Measurements from ENCODE around the gene ERVV-1.
"Not testable (repeated sequence)": the region's sequence is repeated elsewhere in the genome, so short reads cannot be mapped to it uniquely, and the experiment has no call there.

The ERVV-1 gene, protein sequence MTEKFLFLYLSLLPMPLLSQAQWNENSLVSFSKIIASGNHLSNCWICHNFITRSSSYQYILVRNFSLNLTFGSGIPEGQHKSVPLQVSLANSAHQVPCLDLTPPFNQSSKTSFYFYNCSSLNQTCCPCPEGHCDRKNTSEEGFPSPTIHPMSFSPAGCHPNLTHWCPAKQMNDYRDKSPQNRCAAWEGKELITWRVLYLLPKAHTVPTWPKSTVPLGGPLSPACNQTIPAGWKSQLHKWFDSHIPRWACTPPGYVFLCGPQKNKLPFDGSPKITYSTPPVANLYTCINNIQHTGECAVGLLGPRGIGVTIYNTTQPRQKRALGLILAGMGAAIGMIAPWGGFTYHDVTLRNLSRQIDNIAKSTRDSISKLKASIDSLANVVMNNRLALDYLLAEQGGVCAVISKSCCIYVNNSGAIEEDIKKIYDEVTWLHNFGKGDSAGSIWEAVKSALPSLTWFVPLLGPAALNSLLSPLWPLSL

DNA sequence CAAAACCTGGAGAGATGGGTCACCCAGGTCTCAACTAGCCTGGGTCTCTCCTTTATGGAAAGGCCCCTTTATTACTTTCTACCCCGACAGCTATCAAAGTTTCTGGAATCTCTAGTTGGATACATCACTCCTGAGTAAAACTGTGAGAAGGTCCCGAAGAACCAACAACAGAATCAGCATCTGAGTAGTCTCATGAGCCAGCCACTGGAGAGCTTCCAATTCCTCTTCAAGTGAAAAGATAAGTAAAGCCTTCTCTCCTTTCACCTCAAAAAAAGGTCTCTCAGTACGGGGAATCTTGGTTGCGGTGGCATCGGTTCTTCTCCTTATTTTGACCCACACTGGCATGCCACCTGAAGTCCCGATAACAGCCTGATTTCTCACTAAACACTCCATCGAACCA lies at the start of gene ERVV-1:
Gene ERVV-1 (plus strand): TSS at position 301 of the 400 bp plus-strand sequence. CDS start 170 bp downstream, outside the sequence.
- no peak for DNase-seq (ENCODE audit: low read depth)

GRCh38 chr19:52967772-52968171 lies 45.9 kb upstream of the ERVV-1 start:
- no peak for DNase-seq (ENCODE audit: low read depth)

DNA sequence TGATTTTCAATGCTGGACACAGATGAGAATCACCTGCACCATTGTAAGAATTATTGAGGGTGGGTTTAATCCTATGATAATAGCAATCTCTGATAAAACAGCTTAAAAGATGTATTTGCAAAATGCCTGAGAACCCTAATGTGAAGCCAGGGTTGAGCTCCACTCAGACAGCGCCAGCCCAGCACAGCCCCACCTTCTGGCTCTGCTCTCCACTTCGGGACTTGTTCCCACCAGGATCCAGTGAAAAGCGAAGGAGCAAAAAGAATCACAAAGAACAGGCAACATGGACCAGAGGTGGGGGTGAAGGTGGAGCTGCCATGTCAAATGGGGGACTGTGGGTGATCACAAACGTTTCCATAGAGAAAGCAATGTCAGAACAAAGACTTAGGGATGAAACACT lies 32.4 kb upstream of the ERVV-1 start:
- DNase-seq (ENCODE audit: low read depth), result no peak

GRCh38 chr19:52983167-52983566 lies 30.6 kb upstream of the ERVV-1 start:
- not testable (repeated sequence) for DNase-seq (ENCODE audit: low read depth)

- DNase-seq (ENCODE audit: low read depth), result no peak
These were observed 26.5 kb upstream of the ERVV-1 start for GRCh38 chr19:52987221-52987620.

DNA sequence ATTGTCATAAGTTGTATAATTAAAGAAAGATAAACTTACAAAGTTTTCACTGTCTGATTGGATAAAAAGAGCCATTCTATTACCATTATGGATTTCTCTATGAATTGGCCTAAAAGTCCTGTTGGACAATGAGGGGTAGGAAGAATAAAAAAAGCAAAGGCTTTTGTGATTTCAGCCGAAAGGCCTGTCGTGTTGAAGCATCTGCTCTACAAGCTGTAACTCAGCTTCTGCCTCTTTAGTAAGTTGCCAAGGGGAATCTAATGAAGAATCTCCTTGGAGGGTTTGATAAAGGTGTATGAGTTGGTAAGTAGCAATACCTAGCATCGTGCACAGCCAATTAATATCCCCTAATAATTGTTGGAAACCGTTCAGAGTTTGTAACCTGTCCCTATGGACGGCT lies 25.2 kb upstream of the ERVV-1 start:
- no peak for DNase-seq (ENCODE audit: low read depth)

DNA sequence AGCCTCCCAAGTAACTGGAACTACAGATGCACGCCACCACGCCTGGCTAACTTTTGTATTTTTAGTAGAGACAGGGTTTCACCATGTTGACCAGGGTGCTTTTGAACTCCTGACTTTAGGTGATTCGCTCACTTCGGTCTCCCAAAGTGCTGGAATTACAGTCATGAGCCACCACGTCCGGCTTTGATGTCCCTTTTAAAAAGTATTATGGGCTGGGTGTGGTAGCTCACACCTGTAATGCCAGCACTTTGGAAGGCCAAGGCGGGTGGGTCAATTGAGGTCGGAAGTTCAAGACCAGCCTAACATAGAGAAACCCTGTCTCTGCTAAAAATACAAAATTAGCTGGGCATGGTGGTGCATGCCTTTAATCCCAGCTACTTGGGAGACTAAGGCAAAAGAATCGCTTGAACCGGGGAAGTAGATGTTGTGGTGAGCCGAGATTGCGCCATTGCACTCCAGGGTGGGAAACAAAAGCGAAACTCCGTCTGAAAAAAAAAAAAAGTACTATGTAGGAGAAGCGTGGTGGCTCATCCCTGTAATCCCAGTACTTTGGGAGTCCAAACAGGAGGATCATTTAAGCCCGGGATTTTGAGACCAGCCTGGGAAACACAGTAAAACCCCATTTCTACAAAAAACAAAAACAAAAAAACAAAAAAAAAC lies 22.8 kb upstream of the ERVV-1 start:
- DNase-seq (ENCODE audit: low read depth), result peak; percentile 14

DNA sequence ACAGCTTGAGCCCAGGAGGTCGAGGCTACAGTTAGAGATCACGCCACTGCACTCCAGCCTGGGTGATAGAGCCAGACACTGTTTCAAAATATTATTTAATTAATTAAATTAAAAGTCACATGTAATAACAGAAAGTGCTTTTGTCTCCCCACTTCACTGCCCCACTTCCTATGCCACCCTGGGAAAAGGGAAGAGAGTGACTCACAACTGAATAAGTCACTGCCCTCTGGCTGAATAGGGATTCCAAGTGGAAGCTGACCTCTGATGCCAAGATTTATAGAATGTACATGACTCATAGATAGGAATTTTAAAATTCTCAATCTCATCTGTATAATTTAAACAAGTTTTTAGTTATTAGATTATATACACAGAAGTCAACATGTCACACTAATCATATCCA lies 22.2 kb upstream of the ERVV-1 start:
- peak; percentile 41 for DNase-seq (ENCODE audit: low read depth)

DNA sequence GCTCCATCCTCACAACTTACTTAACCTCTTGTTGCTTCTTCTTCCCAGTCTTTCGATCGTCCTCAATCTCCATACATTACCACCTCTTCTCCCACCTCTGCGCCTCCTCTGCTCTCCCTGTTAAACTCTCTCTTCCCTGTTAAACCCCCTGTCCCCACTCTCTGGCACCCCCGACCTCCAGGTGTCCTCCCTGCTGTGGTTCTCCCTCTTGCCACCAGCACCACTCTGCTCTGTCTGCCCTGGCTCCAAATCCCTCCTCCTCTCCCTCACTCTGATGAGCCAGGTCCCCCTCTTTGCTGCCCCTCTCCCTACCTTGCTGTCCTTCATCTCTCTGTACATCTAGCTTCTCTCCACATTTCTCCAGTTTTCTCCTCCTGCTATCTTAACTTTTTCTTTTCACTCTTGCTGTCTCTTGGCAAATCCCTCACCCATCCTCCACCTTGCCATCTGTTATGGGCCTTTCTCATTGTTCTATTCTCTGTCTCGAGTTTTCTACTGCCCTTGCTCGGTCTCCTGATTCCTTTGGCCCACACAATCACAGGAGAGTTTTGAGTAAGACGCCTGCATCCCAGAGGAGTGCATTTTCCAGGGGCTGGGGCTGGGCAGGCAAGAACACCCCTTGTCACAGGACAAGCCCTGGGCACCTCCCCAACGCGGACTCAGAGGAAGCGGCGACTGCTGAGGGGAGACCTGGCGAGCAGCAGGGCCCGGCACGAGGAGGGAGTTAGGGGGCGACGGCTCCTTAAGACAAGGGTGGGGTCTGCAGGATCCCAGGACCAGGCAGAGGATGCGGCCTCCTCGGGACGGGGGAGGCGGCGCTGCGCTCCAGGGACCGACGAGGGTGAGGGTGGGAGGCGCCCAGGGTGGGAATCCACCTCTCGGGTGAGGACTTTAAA lies 21.4 kb upstream of the ERVV-1 start:
- DNase-seq (ENCODE audit: low read depth), result no peak

GRCh38 chr19:52993342-52994178 lies 20.2 kb upstream of the ERVV-1 start:
- DNase-seq (ENCODE audit: low read depth), result peak; percentile 54

GRCh38 chr19:52995711-52996110 lies 18.0 kb upstream of the ERVV-1 start:
- DNase-seq (ENCODE audit: low read depth), result no peak

GRCh38 chr19:52997975-52998374 lies 15.7 kb upstream of the ERVV-1 start:
- no peak for DNase-seq (ENCODE audit: low read depth)

DNA sequence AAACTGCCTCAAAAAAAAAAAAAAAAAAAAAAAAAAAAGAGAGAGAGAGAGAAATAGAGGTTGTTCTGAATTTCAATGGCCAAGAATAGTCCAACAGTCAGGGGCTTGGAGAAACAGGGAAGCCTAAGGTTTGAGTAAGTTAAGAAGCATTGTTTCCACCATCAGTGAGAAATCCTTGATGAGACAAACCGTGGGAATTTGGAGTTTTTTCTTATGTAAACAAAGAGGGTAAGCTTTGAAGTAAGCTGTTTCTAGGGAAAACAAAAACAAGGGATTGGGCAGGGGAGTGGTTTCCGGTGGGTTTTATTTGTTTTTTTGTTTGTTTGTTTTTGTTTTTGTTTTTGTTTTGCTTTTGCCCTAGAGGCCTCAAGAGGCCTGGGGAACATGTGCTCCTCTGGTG lies 11.2 kb upstream of the ERVV-1 start:
- no peak for DNase-seq (ENCODE audit: low read depth)

DNA sequence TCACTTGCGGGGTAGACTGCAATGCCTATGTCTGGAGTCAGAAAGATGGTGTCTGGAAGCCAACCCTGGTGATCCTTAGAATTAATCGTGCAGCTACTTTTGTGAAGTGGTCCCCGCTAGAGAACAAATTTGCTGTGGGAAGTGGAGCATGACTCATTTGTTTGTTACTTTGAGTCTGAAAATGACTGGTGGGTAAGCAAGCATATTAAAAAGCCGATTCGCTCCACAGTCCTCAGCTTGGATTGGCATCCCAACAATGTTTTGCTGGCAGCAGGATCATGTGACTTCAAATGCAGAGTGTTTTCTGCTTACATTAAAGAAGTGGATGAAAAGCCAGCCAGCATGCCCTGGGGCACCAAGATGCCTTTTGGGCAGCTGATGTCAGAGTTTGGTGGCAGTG lies 9.5 kb upstream of the ERVV-1 start:
- DNase-seq (ENCODE audit: low read depth), result no peak

- no peak for DNase-seq (ENCODE audit: low read depth)
These were observed 6.5 kb upstream of the ERVV-1 start for GRCh38 chr19:53007200-53007599.

DNA sequence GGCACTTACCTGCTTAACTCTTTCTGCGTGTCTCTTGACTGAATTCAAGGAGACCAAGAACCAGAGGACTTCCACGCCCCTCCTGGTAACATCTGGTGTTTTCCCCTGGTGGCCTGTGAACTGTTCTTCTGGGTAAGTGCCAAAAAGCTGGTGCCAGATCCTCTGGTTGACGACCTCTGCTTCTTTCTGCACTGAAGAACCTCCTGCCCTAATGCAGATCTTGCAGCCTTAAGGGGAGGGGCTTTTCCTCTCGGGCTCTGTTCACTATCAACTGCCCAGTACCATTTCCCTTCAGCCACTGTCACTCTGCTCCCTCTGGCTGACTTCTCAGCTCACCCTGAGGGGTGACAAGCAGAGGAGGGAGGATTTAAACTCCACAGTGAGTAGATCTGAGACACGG lies 6.1 kb upstream of the ERVV-1 start:
- DNase-seq (ENCODE audit: low read depth), result no peak

- no peak for DNase-seq (ENCODE audit: low read depth)
These were observed 5.5 kb upstream of the ERVV-1 start for GRCh38 chr19:53008061-53008778.

- no peak for DNase-seq (ENCODE audit: low read depth)
These were observed 3.2 kb upstream of the ERVV-1 start for GRCh38 chr19:53010494-53010893.

GRCh38 chr19:53012006-53012405 lies 1.7 kb upstream of the ERVV-1 start:
- DNase-seq (ENCODE audit: low read depth), result no peak

DNA sequence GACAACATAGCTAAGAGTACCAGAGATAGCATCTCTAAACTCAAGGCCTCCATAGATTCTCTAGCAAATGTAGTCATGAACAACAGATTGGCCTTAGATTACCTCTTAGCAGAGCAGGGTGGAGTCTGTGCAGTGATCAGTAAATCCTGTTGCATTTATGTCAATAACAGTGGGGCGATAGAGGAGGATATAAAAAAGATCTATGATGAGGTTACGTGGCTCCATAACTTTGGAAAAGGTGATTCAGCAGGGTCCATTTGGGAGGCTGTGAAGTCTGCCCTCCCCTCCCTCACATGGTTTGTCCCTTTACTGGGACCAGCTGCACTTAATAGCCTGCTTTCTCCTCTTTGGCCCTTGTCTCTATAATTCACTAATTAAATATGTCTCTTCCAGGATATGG lies 1.4 kb downstream of the ERVV-1 start:
- no peak for DNase-seq (ENCODE audit: low read depth)

GRCh38 chr19:53015730-53016129 lies 2.0 kb downstream of the ERVV-1 start:
- DNase-seq (ENCODE audit: low read depth), result no peak
